GM21619 (cell line): ENCODE data around the gene JCHAIN.
A peak's percentile ranks its signal among the peaks of the same experiment; 100 is the strongest.
"Not testable (repeated sequence)": the region's sequence is repeated elsewhere in the genome, so short reads cannot be mapped to it uniquely, and the experiment has no call there.

Experiments used
- ATAC-seq: cut with Tn5 transposase; IDR thresholded peaks from one replicate; pipeline ENCODE4 v1.9.1; 2021; ENCODE audit not compliant: unreplicated experiment

JCHAIN gene

GRCh38 chr4:70688795-70689231 is 22.5 kb upstream of the JCHAIN start:
- no peak for ATAC-seq

- ATAC-seq: peak; percentile 90
Measured at GRCh38 chr4:70687821-70688794, 21.8 kb upstream of the JCHAIN start, which contains the start of gene UTP3. Gene UTP3 (plus strand): TSS chr4:70688532. CDS start chr4:70688678, 146 bp downstream.

- no peak for ATAC-seq
Measured at GRCh38 chr4:70687392-70687791, 21.1 kb upstream of the JCHAIN start.

GRCh38 chr4:70682142-70682541 is 15.8 kb upstream of the JCHAIN start:
- ATAC-seq: not testable (repeated sequence)

- ATAC-seq: peak; percentile 45
Measured at GRCh38 chr4:70681704-70682103, 15.4 kb upstream of the JCHAIN start.

- no peak for ATAC-seq
Measured at GRCh38 chr4:70680934-70681333, 14.6 kb upstream of the JCHAIN start.

GRCh38 chr4:70678383-70678999 is 12.2 kb upstream of the JCHAIN start:
- ATAC-seq: peak; percentile 73

GRCh38 chr4:70676554-70677090 is 10.3 kb upstream of the JCHAIN start:
- ATAC-seq: no peak

GRCh38 chr4:70674731-70675130 is 8.4 kb upstream of the JCHAIN start:
- no peak for ATAC-seq

GRCh38 chr4:70674191-70674590 is 7.9 kb upstream of the JCHAIN start:
- ATAC-seq: no peak

- ATAC-seq: no peak
Measured at GRCh38 chr4:70671091-70671490, 4.8 kb upstream of the JCHAIN start.

GRCh38 chr4:70670332-70671014 is 4.2 kb upstream of the JCHAIN start:
- no peak for ATAC-seq

- peak; percentile 49 for ATAC-seq
Measured at GRCh38 chr4:70667740-70668535, 1.6 kb upstream of the JCHAIN start.

GRCh38 chr4:70661309-70661922 is 4.9 kb downstream of the JCHAIN start:
- ATAC-seq: peak; percentile 88

- ATAC-seq: no peak
Measured at GRCh38 chr4:70660106-70660505, 6.2 kb downstream of the JCHAIN start.

GRCh38 chr4:70658418-70658817 is 7.9 kb downstream of the JCHAIN start:
- no peak for ATAC-seq

- ATAC-seq: no peak
Measured at GRCh38 chr4:70657326-70657725, 9.0 kb downstream of the JCHAIN start.

- no peak for ATAC-seq
Measured at GRCh38 chr4:70654605-70655011, 11.7 kb downstream of the JCHAIN start.

GRCh38 chr4:70651864-70652506 is 14.3 kb downstream of the JCHAIN start:
- no peak for ATAC-seq
